Subcutaneous adipose tissue (tissue), 4 donors: Measurements from ENCODE around the gene HPSE2. TPM values are rescaled to one million over a fixed set of nuclear protein-coding genes. Genes with fewer than 3 reads are reported as not detected.

Source experiments
- total RNA-seq, 4 donors: library from RNA; depleted of rRNA; stranded (reverse); fragments of >200 nt; gene quantifications; one replicate each; pipeline ENCODE4 v1.1.0, GENCODE V29; 2016
- TF ChIP-seq, protein P1 (sequence below): fragments of 450-650 bp; IDR thresholded peaks from one replicate; pipeline ENCODE4 v1.5.1; 2016; ENCODE audit warnings: low read depth, mild to moderate bottlenecking, control low read depth, antibody characterized with exemption, moderate library complexity

Gene HPSE2
- total RNA-seq, 4 donors from 2014 or later: 0.34 to 3.2 (median 0.71) TPM

DNA sequence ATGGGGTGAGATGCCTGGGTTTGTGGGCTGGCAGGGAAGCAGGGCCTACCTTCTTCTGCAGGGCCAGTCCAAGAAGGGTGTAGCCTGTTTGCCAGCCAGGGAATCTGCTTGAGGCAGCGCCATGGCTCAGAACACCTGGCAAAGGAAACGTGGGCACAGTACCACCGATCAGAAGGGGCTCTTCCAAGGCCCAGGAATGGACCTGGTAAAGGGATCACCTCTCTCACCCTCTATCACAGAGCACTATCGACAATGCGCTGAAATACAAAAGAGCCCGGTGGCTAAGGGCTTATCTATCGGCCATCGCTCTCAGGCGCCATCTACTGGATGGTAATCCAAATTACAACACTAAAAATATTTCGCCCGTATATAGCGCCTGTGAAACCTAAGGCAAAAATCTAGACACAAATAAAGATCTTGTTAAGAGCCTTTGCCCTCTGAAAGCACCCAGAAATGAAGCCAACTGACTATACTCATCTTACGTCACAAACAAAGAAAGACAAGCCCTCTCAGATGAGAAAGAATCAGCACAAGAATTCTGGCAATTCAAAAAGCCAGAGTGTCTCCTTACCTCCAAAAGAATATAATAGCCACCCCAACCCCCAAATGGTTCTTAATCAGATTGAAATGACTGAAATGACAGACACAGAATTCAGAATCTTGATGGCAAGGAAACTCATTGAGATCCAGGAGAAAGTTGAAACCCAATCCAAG, 571.2 kb downstream of the HPSE2 start:
- TF ChIP-seq, protein P1, sequence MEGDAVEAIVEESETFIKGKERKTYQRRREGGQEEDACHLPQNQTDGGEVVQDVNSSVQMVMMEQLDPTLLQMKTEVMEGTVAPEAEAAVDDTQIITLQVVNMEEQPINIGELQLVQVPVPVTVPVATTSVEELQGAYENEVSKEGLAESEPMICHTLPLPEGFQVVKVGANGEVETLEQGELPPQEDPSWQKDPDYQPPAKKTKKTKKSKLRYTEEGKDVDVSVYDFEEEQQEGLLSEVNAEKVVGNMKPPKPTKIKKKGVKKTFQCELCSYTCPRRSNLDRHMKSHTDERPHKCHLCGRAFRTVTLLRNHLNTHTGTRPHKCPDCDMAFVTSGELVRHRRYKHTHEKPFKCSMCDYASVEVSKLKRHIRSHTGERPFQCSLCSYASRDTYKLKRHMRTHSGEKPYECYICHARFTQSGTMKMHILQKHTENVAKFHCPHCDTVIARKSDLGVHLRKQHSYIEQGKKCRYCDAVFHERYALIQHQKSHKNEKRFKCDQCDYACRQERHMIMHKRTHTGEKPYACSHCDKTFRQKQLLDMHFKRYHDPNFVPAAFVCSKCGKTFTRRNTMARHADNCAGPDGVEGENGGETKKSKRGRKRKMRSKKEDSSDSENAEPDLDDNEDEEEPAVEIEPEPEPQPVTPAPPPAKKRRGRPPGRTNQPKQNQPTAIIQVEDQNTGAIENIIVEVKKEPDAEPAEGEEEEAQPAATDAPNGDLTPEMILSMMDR: no peak

DNA sequence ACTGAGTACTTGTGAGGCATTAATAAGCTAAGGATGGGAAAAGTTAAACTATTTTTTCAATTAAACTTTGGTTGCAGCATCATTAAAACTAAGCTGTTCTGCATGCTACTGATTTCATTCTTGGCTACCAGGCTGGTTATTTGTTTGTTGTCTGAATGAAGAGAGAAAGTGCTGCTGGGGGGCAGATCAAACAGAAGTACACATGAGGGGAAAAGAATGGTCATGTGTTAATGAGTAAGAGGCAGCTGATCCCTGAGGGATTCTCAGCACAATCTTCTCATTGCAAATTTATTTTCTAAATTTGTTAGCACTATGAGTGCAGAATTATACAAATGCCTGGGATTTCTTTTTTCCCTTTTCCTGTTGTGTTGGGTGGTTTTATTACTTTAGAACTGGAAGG, 575.7 kb downstream of the HPSE2 start:
- TF ChIP-seq, protein P1: no peak

DNA sequence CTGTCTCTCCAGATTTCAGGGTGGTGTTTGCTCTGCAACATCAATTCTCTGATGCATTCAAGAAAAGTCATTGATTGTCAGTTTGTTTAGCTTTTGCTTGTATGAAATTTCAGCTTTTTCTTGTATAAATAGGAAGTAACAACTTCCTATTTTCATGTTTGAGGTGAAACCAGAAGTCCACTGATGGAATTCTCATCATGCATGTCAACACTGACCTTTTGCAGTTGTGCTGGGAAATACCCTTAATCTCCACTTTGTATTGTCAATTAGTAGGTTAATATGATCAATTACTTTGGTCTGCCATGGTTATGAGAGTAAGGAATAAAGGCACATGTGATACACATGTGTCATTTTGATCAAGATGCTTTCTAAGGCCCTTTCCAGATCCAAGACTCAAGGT, 580.2 kb downstream of the HPSE2 start:
- TF ChIP-seq, protein P1: no peak

DNA sequence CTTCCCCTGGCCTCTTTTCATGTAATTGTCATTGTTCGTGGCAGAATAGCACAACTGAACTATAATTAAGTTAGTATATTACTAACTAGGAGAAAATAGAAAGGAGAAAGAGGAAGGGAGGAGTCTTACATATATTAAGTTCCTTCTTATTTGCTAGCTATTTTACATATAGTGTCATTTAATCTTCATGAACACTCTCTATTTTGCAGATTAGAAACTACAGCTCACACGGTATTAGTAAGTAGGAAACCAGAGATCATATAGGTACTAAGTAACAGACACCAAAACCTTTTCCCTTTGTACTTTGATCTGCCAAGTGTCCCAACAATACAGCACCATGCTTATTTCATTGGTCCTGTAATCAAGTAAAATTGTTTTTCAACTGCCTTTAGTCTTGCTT, 586.5 kb downstream of the HPSE2 start:
- TF ChIP-seq, protein P1: no peak

DNA sequence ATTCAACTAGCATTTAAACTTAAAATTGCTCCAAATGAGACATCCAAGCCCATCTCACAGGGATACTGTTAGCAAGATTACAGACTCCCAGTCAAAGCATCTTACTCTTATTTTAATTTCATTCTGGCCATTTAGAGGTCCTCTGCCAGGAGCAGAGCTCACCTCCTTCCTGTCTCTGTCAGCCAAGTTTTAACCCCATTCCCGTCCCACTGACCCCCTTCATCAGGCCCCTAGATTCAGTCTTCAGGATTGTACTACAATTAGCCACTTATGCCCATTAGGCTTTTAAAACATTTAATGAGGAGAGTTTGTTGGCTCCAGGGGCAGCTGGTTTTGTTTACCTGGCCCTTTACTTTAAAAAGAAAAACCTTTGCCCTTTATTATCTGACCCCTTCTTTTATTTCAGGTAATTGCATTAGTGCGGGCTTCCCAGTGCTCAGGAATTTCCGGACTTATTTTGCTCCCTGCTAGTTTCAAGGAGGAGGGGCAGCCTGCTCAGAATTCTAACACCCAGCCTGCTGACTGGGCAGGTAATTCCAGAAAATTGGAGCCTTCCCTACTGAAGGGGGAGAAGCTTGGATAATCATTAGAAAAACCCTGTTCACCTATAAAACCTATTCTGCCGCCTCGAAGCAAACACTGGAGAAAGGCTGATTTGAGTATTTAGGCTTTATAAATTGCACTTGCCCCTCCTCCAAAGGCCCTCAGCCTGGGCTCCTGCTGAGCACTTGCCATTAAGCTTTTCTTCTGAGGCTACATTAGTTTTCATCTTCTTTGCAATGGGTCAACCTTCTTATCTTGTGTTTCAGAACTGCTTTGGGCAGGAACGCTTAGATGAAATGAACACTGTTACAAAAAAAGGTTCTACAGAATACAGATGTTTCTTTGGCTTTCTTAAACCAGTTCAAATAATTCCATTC, 588.4 kb downstream of the HPSE2 start:
- TF ChIP-seq, protein P1: no peak

DNA sequence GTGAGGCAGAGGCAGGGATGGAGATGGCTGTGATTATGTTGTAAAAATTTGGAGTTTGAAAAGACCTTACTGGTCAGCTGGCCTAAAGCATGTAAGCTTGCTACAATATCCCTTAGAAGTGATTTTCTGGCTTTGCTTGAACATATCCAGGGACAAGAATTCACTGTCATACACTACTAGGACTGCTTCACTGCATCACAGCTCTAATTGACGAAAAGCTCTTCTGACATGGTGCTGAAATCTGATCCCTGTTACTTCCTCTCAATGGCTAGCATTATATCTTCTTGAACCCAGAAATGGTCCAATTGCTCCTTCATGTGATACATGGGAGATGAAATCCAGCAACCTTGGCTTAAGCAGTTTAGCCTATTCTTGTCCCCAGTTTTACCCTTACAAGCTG, 591.2 kb downstream of the HPSE2 start:
- TF ChIP-seq, protein P1: no peak

DNA sequence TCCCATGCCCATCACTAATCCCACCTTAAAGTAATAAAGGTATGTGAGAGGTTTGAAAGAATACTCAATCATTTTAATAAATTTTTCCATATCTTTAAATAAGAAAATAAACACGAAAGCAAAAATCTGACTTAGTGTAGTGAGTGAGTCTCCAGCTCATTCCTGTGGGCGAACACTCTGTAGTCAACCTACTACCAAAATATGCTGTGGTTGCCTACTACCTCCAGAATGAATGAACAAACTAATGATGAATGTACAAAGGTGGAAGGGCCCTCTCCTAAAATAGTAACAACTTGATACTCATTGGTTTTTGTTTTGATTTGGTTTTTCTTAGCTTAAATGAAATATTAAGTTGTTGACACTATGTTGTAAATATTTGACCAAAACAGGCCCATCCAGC, 593.4 kb downstream of the HPSE2 start:
- TF ChIP-seq, protein P1: no peak
